HG03432 (cell line): ENCODE data around the gene C19orf81.

Experiments used
- ATAC-seq: cut with Tn5 transposase; IDR thresholded peaks from one replicate; pipeline ENCODE4 v1.9.1; 2021; ENCODE audit warnings: mild to moderate bottlenecking, moderate library complexity; ENCODE audit not compliant: unreplicated experiment

C19orf81 gene

DNA sequence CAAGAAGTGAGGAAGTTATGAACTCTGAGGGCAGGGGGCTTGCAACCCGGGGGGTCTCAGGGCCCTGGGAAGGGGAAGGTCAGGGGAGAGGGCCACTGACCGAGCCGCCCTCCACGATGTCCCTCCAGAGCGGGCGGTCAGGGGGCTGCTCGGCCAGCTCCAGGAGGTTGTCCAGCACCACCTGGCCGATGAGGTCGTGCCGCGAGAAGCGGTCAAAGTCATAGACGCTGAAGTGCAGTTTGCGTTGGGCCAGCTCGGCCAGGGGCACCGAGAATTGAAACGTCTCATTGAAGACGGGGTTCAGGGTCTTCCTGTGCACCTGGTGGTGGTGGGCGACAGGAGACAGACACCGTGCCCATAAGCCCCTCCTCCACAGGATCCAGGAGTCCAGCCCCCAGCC, 20.1 kb upstream of the C19orf81 start:
- ATAC-seq: no peak

DNA sequence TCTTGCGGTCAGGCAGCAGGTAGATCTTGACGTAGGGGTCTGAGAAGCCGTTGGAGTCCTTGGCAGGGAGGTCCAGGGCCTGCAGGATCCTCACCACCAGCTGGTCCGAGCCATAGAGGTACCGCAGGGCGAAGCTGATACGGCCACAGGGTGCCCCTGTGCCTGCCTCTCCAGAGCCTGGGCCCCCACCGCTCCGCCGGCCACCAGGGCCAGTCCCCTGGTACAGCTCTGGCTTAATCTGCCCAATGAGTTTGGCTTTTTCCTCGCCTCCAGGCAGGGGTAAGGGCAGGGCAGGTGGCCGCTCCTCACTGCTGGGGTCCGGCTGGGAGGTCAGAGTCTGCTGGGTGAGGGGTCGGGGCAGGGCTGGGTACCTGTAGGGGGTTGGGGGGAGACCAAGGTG, 19.4 kb upstream of the C19orf81 start:
- ATAC-seq: no peak

DNA sequence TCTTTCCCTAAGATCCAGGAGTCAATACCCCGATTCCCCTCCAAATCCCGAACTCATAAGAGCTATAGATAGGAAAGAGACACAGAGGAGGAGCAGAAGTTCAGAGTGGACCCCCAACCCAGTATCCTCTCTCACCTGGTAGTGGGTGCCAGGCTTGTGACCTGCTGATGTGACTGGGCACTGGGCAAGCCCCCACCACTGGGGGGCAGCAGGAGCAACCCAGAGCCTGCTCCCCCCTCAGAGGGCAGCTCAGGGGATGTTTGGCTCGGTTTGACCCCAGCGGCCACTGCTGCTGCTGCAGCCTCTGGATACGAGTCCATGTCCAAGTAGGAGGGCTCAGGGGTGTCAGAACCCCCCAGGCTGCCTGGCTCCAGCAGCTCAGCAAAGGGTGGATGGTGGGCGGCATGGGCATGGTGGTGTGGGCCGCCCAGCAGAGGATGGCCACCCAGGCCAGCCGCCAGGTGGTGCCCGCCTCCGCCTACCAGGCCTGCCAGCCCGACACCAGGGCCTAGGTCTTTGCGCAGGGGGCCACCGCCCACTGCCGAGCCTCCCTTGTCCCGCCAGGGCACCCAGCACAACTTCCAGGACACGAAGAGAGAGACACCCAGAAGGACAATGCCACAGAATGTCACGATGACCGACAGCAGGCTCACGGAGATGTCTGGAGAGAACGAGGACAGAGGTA, 17.0 kb upstream of the C19orf81 start:
- ATAC-seq: no peak

DNA sequence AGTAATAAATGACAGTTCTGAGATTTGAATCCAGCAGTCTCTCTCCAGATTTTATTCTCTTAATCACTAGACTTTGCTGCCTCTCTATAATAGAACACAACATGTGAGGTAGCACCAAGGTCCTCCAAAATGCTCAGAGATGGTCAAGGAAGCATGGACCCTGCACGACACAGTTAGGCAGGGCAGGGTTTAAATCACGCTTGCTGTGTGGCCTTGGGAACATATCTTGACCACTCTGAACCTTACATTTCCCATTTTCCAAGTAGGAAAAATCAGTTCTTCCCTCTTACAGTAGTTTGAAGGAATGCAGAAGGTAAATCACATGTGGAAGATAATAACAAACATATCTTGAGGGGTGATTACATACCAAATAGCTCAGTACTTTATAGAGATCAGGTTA, 15.9 kb upstream of the C19orf81 start:
- no peak for ATAC-seq

DNA sequence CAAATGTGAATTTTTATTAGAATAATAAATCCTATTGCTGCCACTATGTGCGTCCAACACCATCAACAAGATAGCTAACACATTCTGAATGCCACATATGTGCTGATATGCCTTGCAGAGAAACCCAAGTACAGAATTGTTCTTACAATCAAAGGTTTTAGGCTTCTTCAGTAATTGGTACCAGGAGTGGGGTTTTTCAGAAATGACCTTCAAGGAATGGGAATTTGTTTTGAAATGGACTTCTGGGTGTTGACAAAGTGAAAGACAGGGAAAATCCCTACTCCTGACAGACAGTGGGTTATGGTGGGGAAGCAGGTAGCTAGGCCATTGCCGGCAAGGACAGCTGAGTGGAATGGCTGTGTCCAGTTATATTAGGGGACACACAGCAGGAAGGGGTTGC, 15.3 kb upstream of the C19orf81 start:
- no peak for ATAC-seq

DNA sequence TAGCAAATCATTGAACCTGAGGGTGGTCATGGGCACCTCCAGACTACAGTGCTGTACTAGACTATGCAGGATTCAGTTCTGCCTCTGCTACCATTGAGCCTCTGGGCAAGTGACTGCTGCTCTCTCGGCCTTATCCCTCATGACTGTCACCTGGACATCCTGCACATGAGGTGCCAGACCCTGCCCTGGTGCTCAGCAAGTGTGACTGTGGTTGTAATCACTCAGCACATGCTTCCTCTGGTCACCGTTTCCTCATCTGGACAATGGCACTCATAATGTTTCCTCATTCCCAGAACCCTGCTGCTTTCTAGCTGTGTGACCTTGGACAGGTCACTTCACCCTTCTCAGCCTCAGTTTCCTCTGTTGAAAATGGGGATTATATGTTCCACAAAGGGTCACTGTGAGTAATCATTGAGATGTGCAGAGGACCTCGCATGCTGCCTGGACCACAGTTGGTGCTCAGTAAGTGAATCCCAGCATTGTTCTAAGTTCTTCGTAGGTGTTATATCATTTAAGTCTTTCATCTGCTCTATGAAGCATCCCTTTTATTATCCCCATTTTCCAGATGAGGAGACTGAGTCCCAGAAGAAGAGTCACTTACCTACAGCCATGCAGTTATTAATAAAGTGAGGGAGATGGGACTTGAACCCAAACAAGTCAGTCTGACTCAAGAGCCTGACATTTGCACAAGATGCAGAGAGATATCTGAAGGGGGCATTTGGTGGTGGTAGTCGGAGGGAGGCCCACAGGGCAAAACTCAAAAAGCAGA, 12.7 kb upstream of the C19orf81 start:
- no peak for ATAC-seq

DNA sequence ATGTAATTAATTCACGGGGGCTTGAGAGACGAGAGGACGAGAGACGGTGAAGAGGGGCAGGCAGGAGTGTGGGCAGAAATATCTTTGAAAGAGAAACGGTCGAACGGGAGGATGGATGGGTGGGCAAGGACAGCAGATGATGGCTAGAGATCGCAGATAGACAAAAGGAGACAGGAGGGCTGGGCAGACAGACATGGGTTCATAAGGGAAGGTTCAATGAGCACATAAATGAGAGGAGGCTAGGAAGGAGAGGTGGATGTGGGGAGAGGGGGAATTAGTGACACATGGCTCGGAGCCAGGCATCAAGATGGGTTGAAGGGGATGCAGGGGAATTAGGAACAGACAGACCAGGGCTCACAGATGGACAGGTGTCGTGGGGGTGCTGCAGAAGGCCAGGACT, 10.6 kb upstream of the C19orf81 start:
- no peak for ATAC-seq

DNA sequence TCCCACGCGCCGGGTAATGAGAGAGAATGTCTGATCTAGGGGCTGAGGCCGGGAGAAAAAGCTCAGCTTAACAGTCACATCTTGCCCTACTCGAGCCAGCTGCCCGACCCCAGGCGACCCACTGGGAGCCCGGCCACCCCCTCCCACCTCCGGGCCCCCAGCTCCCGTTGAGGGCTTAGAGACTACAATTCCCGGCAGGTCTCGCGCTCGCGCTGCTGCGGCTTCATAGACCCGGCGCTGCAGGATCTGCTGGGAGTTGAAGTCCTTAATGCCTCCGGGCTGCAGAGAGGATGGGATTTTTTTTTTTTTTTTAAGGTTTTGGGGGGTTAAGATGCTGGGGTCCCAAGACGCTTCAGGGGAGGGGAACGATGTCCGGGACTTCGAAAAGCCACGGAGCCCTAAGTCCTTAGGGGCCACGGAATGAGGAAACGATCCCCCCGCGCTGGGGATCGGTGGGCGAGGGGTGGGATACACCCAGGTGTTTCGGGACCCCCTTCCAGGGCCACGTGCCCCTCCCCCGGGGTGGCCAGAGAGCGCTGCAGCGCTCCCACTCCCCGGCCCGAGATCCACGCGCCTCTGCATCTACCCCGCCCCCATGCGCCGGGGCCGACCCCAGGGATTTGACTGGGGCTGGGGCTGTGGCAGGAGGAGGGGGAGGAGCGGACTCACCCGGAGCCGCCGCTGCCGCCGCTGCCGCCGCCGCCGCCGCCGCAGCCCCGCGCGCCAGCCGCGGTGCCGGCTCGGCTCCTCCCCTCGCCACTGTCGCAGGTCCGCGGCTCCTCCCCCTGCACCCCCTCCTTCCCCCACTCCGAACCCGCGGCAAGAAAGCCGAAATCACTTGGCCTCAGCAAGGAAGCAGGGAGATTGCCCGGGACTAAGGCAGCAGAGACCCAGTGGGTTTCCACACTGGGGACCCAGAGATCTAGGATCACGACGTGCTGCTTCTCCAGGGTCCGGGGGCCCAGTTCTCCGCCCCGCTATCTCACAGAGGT, 9.8 kb upstream of the C19orf81 start, which contains the start of gene SYT3:
SYT3 (minus strand) TSS at position 761 of the 992 bp plus-strand sequence. CDS start 2,470 bp downstream, outside the sequence.
- ATAC-seq: no peak

DNA sequence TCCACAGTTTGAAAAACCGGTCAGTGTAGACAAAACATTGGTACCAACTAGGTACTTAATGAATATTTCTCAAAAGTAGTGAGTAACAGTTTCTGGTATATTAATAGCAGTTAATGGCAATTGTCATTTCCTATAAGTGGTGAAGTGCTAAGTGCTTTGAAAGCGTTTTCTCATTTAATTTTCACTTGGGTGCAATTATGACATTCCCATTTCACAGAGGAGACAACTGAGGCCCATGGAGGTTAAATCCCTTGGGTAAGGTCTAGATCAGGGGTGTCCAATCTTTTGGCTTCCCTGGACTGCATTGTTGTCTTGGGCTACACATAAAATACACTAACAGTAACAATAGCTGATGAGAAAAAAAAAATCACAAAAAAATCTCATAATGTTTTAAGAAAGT, 8.9 kb upstream of the C19orf81 start:
- ATAC-seq: no peak

DNA sequence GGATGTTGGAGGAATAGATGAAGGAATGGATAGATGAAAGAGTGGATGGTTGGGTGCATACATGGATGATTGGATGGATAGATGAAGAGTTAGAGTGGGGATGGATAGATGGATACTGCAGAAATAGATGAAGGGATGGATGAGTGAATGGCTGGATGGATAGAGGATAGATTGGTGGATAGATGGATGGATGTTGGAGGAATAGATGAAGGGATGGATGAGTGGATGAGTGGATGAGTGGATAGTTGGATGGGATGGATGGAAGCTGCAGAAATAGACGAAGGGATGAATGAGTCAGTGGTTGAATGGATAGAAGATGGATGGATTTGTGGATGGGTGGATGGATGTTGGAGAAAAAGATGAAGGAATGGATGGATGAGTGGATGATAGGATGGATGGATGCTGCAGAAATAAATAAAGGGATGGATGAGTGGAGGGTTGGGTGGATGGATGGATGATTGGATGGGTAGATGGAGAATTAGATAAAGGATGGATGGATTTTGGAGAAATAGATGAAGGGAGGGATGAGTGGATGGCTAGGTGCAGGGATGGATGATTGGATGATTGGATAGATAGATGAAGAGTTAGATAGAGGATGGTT, 4.8 kb upstream of the C19orf81 start:
- ATAC-seq: no peak

DNA sequence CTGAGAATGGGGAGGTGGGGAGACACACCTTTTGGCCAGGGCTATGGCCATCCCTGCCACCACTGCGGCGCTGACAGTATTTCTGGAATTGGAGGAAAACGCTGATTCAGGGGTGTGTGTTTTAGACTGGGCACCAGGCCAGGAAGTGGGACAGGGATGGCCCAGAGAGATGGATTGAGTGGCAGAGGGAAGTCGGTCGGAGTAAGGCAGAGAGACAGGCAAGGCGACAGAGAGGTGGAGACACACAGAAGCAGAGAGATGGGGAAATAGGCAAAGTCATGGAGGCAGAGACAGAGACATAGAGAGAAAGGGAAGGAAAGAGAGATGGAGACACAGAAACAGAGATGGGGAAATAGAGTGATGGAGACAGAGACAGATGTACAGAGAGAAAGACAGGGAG, 4.1 kb upstream of the C19orf81 start:
- ATAC-seq: no peak

DNA sequence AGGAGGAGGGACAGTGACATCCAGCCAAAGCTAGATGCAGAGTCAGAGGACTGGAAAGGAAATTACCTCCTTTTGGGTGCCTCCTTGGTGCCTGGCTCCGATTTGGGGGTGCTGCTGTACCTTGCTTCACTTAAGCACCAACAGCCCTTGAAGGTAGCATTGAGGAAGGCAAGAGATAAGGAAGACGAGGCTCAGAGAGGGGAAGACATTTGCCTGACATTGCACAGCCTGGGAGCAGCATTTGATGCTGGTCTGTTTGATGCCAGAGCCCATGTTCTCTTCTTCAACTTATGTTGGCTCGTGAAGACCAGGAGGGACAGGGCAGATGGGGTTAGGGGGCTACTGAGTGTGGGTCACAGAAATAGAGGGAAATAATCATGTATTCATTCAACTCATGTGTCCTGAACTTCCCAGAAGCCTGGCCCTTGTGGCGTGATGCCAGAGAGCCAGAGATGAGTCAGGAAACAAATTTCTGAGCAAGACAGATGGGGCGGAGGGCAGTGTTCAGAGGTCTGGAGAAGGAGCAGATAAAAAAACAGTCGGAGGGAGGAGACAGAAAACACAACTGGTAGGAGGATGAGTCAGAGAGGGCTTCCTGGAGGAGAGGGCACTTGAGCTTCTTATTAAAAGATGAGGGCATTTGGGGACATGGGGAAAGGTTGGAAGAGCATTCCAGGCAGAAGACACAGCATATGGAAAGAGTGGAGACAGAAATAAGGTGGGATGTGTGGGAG, 3.0 kb upstream of the C19orf81 start:
- ATAC-seq: no peak

DNA sequence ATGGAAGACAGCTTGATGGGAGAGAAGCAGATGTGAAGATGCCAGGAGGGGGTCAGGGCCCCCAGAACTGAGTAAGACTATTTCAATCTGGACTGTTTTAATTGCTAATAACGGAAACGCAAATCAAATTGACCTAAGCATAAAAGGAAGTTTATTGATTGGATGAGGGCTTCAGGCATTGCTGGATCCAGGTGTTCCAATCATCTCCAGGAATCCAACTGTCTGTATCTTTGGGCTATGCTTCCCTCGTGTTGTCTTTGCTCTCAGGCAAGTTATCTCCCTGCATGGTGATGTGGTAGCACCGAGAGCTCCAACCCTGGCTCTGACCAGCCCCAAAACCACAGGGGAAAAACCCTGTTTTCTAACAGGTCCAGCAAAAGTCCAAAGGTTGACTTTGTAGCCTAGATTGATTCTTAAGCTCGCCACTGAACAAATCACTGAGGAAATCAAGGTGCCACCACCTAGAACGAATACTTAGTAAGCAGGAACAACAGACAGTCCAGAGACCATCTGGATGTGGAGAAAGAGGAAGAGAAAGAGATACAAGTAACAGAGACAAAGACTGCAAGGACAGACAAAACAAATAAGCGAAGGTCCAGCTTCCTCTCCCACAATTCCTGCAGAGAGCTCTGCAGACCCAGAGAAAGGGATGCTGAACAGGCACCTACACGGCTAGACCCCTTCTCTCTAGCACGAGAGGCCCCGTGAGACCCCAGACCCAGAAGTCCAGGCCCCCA, 1.2 kb upstream of the C19orf81 start:
- ATAC-seq: no peak

DNA sequence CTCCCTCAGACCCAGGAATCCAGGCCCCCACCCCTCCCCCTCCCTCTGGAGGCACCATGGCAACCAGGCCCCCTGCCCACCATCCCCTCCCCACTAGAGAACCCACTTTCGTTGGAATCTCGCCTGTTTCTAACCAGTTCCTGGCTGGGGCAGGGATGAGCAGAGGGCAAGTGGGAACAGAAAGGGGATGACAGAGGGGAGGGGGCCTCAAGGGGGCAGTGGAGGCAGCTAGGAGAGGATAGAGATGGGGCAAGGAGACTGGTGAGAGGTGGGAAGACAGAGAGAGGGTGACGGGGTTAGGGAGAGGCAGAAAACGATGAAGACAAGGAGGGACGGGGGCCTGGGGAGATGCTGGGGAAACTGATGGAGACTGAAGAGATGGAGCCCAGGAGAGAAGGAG, 586 bp upstream of the C19orf81 start:
- ATAC-seq: no peak

DNA sequence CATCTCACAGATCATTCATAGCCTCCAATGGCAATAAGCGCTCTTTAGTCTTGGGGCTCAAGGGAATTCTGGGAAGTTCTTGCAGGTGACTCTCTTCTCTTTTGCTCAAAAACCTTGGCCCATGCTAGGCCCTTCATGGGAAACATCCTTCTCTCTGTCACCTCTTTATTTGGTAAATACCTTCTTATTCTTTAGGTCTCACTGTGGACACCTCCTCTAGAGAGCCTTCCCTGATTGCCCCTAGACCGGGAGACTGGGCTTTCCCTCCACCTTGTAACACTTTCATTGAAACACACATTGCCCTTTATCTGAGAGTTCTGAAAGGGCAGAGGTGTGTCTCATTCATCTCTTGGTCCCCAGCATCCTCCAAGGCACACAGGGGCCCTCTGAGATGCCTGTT, 1.9 kb downstream of the C19orf81 start:
- no peak for ATAC-seq

DNA sequence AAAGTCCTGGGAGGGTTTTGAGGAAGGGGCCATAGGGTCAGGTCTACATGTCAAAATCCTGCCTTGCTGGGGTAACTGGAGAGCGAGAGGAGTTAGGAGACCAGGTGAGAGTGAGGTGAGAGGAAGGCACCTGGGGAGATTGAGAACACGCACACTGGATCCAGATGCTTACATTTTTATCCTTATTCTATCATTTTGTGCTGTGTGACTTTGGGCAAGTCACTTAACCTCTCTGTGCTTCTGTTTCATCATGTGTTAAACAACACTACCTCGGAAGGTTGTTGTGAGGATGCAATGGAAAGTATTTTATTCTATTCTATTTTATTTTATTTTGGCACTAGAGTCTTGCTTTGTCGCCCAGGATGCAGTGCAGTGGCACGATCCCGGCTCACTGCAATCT, 3.5 kb downstream of the C19orf81 start:
- ATAC-seq: no peak

DNA sequence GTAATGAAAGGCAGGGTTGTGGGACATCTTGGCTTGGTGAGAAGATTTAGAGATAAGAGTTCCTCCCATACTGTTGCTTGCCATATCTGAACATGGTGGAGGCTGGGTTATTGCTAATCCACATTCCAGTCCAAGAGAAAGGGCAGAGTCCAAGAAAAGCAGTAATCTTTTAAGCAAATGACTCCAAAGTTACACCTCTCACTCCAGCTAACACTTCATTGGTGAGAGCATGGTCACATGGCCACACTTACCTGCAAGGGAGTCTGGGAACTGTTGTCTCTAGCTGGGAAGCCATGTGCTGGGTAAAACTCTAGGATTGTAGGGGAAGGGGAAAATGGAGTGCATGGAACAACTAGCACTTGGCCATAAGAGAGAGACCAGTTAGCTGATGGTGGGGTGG, 5.6 kb downstream of the C19orf81 start:
- ATAC-seq: no peak

DNA sequence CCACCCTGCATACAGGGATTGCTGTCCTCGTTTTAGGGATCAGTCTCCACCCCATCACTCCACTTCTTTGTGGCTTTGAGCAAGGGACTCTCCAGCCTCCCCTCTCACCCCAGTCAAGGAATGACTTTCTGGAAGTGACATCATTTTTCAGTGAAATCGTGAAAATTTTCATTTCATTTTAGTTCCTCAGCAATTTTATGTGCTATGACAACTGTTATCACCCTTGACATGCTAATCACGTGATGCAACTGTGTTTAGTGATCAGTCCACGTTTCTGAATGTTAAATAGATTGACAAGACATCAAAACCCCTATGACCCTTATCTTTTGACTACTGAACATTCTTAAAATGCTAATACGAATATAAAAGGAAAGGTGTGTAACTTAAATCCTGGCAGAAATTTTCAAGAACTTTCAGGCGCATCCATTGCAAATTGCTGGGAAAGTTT, 8.0 kb downstream of the C19orf81 start:
- no peak for ATAC-seq

DNA sequence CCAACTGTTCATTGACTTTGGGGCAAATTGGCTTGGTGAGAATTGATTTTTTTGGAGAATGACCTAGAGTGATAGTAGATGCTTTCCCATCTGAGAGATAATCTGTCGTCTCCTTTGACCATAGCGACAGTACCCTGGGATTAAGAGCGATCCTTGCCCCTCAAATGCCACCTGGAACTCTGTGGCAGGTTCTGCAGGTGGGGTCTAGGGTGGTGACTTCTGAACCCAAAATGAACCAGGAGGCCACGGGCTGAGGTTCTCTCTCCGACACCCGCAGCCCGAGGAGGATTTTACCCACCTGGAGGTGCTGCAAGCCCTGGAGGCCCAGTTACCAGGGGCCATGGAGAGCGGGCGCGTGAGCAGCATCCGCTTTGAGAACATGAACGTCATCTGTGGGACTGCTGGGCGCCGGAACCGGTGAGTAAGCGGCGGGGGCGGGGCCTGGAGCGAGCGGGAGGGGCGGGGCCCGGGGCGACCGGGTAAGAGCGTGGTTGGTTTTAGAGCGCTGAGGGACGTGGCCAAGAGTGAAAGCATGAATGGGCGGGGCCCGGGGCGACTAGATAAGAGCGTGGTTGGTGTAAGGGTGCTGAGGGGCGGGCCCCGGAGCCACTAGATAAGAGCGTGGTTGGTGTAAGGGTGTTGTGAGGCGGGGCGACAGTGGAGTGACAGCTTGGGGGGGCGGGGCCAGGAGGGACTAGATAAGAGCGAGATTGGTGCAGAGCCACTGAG, 8.6 kb downstream of the C19orf81 start:
- peak; percentile 60 for ATAC-seq
